HG03520 (cell line): ENCODE data around the gene NALCN.
A peak's percentile ranks its signal among the peaks of the same experiment; 100 is the strongest.

Experiments
- ATAC-seq: cut with Tn5 transposase; IDR thresholded peaks from one replicate; pipeline ENCODE4 v1.9.1; 2021; ENCODE audit warnings: mild to moderate bottlenecking, moderate library complexity; ENCODE audit not compliant: unreplicated experiment

Gene NALCN

GRCh38 chr13:101416181-101417042, at the start of gene NALCN:
TSS of gene NALCN (minus strand) at chr13:101416508. CDS start at chr13:101399126, 17,382 bp downstream.
- ATAC-seq, result no peak

DNA sequence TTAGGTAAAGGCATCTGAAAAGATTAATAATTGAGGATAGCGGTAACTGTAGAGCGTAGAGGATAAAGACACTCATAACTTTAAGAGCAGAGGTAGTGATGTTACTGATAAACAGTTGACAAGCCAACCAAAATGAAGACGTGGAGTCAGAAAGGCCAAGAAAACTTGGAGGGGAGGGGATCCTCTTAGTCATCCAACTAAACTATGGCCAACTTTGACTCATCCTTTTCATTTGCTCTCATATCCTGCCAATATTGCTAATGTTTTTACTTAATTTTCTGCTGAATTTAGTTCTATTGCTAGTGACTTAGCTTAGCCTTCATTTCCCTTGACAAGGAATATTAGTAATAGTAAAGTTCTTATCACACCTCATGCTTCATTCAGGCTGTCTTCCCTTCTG, 49.6 kb upstream of the NALCN start:
- no peak for ATAC-seq

DNA sequence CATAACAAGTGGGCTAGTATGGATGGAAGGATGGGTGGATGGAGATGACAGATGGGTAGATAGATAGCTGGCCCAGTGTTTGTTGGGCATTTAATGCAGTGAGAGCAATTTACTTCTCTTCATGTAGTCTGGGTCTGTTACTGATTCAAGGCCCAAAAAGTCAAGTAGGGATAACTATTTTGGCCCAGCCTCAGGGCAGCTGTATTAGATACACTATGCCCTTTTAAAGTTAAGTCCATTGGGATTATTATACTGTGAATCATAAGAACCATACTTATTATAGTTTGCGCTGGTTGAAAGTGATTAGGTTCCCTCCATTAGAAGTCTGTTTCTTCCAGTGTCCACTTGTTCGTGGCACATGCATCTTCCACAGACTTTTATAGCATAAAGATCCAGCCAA, 40.9 kb upstream of the NALCN start:
- ATAC-seq, result no peak

GRCh38 chr13:101455863-101456262, 39.6 kb upstream of the NALCN start:
- ATAC-seq, result no peak

- no peak for ATAC-seq
Measured at GRCh38 chr13:101454767-101455166, 38.5 kb upstream of the NALCN start.

DNA sequence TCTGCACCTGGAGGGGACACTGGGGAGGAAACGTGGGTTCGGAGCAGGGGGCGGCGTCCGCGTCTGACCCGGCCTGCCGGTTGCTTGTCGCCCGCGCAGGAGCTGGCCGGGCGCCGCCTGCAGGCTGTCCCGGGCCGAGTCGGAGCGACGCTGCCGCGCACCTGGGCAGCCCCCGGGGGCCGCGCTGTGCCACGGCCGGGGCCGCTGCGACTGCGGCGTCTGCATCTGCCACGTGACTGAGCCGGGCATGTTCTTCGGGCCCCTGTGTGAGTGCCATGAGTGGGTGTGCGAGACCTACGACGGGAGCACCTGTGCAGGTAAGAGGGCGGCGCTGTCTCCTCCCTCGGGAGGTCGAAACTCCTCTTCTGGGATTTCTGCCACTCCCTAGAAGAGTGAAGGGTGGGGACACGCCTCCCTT, 37.5 kb upstream of the NALCN start:
- peak; percentile 32 for ATAC-seq

GRCh38 chr13:101452519-101453485, 36.5 kb upstream of the NALCN start, which contains the start of gene ITGBL1:
TSS of gene ITGBL1 (plus strand) at chr13:101452675. CDS start at chr13:101452834, 159 bp downstream.
- ATAC-seq, result peak; percentile 91

- ATAC-seq, result no peak
Measured at GRCh38 chr13:101451641-101452040, 35.3 kb upstream of the NALCN start.

DNA sequence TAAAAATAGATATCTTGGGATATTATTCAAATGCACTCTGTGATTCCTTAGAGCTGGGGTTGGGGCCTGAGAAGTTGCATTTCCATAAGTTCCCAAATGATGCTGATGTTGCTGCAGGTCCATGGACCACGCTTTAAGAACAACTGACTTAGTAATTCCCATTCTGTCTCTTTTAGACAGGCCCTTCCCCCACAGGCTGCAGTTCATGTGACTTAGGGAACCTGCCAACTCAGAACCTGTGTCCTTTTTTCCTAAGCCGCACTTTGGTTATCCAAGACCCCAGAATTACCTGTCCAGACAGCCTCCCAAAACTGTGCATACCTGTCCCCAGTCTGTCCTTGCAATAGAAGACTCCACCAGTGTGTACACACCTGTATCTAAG, 34.4 kb upstream of the NALCN start:
- ATAC-seq, result no peak

GRCh38 chr13:101449790-101450748, 33.8 kb upstream of the NALCN start:
- ATAC-seq, result no peak

DNA sequence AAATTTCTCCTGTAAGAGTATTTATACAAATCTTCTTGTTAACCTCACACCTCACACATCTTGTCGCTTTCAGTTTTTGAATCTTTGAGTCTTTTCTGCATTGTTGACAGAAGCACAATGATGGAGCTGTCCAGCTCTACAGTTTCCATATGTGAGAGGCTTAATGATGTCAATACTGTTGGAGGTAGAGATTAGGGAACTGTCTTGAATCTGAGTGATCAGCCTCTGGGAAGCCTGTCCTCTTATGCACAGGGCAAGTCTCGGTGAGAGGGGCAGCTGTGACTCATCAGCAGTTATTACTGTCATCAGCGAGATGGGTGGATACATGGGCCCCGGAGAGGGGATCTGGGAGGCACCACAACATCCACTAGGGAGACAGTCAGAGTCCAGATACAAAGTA, 31.5 kb upstream of the NALCN start:
- no peak for ATAC-seq

DNA sequence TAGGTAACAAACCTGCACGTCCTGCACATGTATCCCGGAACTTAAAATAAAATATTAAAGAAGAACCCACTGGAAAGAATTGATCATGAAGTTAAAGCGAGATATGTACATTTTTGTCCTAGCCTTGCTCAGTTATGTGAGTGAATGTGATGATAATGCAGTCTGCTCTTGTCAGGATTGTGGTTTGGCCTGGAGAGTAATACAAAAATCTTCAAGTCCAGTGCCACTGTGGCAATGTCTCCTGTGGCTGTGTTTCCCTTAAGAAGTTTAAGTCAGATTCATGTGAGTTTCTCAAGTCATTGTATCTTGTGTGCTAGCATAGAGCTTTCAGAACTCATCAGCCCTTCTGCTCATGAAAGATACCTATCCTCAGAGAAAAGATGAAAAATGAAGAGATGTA, 18.2 kb upstream of the NALCN start:
- no peak for ATAC-seq

- no peak for ATAC-seq
Measured at GRCh38 chr13:101433895-101434294, 17.6 kb upstream of the NALCN start.

DNA sequence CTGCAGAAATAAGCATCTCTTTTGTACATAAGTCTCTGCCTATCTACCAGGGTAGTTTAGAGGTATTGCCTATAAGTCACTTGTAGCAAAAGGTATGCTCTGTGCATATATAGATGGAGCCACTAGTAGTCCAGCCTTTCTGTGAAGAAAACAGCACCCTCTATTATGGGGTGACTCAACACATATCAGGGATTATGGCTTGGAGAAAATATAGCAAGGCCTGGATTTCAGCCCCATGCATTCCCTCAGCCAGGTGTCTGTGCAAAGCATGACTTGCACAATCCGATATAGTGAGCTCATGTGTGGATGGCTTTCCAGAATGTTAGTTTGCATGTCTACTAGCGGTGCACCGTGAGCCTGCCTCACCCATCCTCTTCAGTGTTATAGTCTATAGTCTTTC, 13.4 kb upstream of the NALCN start:
- ATAC-seq, result no peak

DNA sequence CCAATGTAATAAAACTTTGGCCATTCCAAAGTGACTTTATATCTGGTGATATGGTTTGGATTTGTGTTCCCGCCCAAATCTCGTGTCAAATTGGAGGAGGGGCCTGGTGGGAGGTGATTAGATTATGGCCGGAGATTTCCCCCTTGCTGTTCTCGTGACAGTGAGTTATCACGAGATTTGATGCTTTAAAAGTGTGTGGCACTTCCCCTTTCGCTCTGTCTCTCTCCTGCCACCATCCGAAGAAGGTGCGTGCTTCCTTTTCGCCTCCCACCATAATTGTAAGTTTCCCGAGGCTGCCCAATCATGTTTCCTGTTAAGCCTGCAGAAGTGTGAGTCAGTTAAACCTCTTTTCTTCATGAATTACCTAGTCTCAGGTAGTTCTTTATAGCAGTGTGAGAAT, 9.3 kb upstream of the NALCN start:
- ATAC-seq, result no peak

DNA sequence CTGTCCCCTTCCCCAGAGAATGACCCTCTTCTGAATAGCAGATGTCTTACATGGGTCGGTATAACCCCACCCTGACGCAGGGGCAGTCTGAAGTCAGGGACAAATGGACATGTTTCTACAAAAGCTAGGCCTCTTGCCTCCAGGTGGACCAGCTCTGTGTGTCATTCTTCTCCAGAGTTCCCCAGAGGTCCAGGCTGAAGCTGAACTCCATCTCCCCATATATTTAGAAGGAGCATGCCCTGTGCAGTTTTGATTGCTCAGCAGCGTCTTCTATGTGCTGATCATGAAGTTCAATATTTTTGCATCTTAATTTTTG, 8.8 kb upstream of the NALCN start:
- ATAC-seq, result no peak

GRCh38 chr13:101424381-101425155, 8.3 kb upstream of the NALCN start:
- no peak for ATAC-seq

- ATAC-seq, result no peak
Measured at GRCh38 chr13:101423872-101424271, 7.6 kb upstream of the NALCN start.

GRCh38 chr13:101417501-101417900, 1.2 kb upstream of the NALCN start:
- no peak for ATAC-seq

DNA sequence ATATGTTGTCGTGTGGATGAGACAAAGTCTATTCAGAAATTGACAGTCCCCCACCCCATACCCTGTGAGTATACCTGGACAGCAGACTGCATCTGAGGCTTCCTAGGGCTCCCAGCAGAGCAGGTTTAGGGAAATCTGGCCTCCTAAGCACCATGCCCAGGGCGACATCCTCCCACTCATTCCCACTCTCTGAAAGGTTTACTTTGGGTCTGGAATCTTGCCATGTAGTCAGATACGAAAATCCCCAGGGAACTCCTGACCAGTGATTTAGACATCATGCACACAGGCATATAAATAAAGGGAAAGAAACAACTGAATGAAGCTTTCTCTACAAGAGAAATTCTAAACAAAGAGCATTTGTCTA, 717 bp upstream of the NALCN start:
- no peak for ATAC-seq
